ENCODE data around the gene DDX42. TPM values are rescaled to one million over a fixed set of nuclear protein-coding genes. Genes with fewer than 3 reads are reported as not detected.
A peak's percentile ranks its signal among the peaks of the same experiment; 100 is the strongest.

Gene DDX42
- total RNA-seq (2014; rRNA removed; shearing (Covaris generic)) = 64.8 and 65.6 TPM in 2 replicates

DNA sequence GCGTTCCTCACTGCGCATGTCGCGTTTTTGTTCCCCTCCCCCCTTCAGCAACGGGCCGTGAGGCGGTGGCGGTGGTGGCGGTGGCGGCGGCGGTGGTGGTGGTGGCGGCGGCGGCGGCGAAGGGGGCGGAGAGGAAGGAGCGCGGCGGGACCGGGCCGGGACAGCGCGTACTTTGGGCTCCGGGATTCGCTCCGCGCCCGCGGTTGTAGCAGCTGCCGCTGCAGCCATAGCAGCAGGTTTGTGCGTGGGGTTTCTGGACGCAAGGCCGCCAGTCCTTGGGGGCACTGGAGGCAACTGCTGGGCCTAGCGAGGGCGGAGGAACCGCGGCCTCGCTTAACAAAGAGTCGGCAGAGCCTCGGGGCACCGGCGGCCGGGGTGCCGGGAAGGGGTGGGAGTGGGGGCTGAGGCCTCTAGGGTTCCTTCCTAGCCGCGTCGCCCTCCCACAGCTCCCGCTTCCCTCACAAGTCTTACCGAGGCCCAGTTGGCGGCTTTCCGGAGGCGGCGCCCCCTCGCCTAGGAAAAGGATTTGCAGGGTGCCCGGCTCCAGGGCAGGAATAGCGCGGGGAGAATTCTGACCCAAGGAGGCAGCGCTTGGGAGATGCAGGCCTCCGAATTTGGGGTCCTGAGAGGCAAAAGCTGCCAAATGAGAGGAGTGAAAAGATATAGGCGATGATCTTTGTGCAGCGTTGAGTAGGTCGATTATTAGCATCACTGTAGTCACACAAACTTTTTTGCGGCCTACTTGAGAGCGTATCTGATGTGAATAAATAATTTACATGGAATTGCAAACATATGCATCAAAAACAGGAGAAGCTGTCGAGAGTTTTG lies at the start of gene DDX42:
TSS of gene DDX42 (plus strand) at position 30 of the 828 bp plus-strand sequence. CDS start 12,880 bp downstream, outside the sequence.
- DNase-seq (ENCODE audit: low spot score) = peak; percentile 25

- no peak for DNase-seq (ENCODE audit: low spot score)
Observed at GRCh38 chr17:63735691-63736090, 38.3 kb upstream of the DDX42 start.

DNA sequence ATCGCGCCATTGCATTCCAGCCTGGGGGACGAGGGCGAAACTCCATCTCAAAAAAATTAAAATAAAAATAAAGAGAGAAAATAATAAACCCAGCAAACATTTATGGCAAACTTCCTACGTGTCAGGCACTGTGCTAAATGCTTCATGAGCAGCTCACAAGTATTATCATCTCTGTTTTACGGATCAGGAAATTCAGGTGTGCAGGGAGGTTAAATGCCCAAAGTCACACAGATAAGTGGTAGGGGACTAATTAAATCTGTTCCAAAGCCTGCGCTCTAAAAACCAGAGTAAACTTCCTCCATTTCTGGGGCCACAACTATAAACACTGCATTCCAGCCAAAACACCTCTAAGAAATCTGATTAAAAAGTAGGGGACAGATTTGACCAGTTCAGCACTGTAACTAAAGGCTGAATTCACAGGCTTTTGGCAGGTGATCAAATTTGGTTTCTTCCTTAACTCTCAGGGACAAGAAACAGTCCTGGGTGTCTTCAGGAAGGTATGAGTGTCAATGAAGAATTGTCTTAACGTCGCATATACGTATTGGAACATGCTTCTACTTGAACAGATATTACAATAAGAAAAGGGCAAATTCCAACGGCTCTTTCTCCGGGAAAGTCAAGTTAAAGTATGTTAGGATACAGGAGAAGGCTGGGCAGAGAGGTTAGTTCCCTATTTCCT lies 33.4 kb upstream of the DDX42 start:
- peak; percentile 21 for DNase-seq (ENCODE audit: low spot score)

- DNase-seq (ENCODE audit: low spot score) = no peak
Observed at GRCh38 chr17:63741143-63741407, 32.9 kb upstream of the DDX42 start.

DNA sequence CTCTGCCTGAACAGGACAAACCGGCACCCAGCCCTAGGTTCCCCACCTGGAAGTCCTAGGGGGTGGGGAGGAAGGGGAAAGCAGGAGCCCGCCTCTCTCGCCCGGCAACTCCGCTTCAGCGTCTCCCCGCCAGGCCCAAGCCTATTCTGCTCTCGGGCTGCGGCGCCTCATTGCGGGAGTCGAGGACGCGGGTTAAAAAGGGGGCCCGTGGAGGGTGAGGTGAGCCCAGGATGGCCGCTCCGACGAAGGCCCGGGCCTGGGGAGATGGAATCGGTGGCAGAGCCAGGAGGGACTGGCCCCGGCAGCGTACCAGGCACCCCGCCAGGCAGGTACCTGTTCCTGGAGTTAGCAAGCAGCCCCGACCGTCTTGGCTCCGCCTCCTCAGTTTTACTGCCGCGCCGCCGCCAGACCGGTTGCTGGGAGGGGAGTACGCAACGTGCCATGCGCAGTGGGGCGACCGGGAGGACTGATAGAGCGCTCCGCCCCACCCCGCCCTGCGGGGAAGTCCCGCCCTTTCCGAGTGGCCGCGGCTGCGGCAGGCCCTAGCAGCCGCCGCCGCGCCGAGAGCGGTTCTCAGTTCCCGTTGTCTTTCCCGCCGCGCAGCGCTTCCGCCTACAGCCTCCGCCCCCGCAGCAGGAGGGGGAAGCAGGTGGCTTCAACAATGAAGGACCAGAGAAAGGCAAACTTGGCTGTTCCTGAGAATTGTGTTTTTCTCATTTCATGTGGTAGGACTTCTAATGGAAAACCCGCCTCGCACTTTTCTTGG lies 32.4 kb upstream of the DDX42 start, which contains the start of gene STRADA:
TSS of gene STRADA (minus strand) at position 392 of the 766 bp plus-strand sequence. CDS start 13,430 bp downstream, outside the sequence.
- peak; percentile 98 for DNase-seq (ENCODE audit: low spot score)

DNA sequence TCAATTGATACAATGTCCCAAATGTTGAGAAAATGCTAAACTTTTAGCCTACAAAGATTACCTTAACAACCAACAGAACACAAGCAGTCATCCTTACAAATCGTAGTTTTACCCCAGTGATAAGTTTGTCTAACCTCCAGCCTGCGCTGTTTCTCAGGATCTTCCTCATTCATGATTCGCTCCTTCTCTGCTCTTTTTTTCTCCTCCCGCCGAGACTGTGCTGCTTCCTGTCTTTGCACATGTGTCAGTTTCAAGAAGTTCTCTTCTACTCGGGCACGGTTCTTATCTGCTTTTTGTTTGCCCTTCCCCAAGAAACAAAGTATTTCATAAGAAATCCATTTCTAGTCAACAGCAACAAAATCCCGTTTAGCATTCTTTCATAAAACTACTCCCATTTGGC lies 22.2 kb upstream of the DDX42 start:
- DNase-seq (ENCODE audit: low spot score) = no peak

DNA sequence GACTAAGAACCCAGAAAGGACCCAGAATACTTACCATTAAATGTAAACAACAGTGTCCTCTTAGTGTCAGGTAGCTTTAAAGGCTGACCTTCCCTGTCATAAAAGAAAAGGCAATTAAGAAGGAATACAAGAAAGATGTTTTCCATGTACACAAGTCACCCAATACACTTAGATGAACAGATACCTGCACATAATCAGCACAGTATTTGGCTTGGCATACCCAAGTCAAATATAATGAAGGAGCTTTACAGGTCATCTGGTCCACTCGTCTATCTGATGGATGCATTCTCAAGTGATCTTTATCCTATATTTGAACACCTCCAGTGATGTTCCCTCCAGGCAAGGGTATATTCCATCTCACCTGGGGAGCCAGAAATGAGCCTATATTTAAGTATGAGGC lies 21.3 kb upstream of the DDX42 start:
- no peak for DNase-seq (ENCODE audit: low spot score)

- DNase-seq (ENCODE audit: low spot score) = no peak
Observed at GRCh38 chr17:63753215-63753614, 20.8 kb upstream of the DDX42 start.

- DNase-seq (ENCODE audit: low spot score) = no peak
Observed at GRCh38 chr17:63754046-63754445, 19.9 kb upstream of the DDX42 start.

GRCh38 chr17:63758428-63758827 lies 15.5 kb upstream of the DDX42 start:
- DNase-seq (ENCODE audit: low spot score) = no peak

GRCh38 chr17:63760771-63761539 lies 13.0 kb upstream of the DDX42 start:
- no peak for DNase-seq (ENCODE audit: low spot score)

GRCh38 chr17:63762161-63763078 lies 11.6 kb upstream of the DDX42 start:
- DNase-seq (ENCODE audit: low spot score) = no peak

DNA sequence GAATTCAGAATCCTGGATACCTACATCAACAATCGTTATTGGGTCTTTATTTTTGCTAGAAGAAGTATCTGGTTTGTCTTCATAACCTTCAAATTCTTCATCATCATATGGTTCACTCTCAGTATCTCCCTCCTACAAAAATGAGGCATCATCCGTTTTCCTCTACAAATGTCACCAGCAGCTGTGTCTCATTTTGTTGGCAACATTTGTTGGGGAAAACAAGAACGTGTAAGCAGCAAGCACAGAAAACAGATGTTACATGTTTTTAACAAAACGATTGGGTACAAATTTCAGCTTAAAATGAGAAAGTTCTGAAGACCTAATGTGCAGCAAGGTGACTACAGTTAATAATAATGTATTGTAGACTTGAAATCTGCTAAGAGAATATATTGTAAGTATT lies 9.3 kb upstream of the DDX42 start:
- DNase-seq (ENCODE audit: low spot score) = no peak

DNA sequence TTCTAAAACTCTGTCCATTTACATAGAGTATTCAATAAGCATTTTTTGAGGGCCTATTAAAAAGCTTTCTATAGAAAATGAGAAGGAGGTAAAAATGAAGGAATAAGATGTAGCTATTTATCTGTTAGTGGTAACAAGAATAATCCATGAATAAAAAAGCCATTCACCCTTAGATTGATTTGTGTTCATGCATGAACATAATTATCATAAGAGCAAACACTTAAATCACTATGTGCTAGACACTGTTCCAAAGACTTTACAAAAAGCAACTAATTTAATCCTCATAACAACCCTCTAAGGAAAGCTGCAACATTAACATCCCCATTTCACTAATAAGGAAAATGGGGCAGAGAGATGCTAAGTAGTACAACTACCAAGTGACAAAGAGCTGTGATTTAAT lies 7.2 kb upstream of the DDX42 start:
- DNase-seq (ENCODE audit: low spot score) = no peak

DNA sequence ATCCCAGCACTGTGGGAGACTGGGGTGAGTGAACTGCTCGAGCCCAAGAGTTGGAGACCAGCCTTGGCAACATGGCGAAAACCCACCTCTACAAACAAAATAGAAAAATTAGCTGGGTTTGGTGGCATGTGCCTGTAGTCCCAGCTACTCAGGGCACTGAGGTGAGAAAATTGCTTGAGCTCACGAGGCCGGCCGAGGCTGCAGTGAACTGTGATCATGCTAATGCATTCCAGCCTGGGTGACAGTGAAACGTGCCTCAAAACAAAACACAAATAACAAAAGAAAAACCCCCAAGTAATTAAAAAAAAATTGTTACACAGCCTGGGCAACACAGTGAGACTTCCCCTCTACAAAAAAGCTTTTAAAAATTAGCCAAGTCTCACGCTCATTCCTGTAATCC lies 5.5 kb upstream of the DDX42 start:
- DNase-seq (ENCODE audit: low spot score) = no peak

DNA sequence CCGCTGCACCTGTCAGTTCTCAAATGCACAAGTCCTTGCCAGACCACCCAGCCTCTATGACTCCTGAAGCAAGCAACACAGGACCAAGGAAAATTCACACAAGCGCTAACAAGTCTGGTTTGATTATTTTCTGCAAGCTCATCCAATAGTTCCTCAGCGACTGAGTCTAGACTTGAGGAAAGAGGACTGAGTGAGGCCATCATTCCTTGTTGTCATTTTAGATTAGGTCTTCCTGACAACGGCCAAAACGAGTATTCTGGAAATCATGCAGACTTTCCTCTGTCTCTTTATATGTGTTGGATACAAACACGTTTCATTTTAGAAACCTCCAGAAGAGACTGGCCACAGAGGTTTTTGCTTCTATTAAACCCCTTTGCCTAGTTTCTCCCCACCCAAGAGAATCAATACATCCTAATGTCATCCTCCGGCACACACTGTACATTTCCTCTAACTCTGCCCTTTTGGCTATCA lies 1.1 kb upstream of the DDX42 start:
- DNase-seq (ENCODE audit: low spot score) = no peak

DNA sequence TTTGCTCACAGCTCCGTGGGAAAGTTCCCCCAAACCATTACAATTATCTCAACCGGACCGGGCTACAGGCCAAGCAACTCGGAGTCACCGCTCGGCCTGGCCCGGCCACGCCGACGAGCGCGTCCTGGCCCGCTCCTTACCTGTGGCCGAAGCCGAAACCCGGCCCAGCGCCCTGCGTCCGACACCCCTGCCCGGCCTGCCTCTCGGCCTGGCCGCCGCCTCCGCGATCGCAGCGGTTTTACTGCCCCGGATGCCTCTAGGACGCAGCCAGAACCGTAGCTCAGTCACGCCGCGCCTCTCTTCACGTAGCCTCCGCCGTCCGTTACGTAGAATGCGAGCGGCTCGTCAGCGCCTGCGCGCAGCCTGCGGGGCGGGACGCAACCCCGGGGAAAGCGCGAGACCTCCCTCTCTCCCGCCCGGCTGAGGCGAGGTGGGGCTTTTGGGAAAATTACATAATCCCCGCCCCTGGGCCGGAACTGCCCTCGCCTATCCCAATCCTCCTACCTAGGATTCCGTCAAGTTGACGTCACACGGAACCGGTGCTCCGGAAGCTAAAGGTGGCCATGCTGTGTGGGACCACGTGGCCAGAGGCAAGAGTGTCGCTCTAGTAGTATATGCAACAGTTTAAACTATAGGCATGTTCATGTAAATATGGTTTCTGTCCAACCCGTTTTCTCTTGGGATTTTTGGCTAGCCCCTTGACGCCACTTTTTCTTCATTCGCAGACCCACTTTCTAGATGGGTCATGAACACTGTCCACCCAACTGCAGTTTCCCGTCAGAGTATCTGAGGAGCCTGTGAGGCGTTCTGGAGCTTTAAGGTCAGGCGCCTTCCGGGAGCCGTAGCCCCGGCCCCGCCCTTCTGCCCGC lies 464 bp upstream of the DDX42 start, which contains the start of gene CCDC47:
TSS of gene CCDC47 (minus strand) at position 326 of the 869 bp plus-strand sequence. CDS start 7,422 bp downstream, outside the sequence.
- DNase-seq (ENCODE audit: low spot score) = peak; percentile 99

- no peak for DNase-seq (ENCODE audit: low spot score)
Observed at GRCh38 chr17:63774969-63775265, 947 bp downstream of the DDX42 start.

GRCh38 chr17:63775420-63775819 lies 1.4 kb downstream of the DDX42 start:
- no peak for DNase-seq (ENCODE audit: low spot score)

DNA sequence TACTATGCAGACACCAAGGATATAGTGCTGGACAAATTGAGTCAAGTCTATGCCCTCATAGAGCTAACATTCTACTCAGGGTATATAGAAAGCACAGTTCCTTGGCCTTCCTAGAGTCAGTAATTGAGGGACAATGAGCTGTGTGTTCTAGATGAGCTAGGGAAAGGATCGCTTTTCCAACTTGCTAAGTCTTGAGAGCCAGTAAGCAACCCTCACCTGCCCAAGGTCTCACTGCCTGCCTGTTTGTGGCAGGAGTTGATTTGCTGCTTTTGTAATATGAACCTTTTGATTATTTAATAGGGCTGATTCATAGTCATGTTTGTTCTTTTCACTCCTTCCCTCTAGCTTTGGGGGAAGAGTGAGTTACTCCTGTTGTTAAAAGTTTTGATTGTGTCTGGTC lies 6.5 kb downstream of the DDX42 start:
- DNase-seq (ENCODE audit: low spot score) = no peak

Measured in A172 (cell line).